ENCODE data around the gene CRYBB3. TPM values are rescaled to one million over a fixed set of nuclear protein-coding genes. Genes with fewer than 3 reads are reported as not detected.
"Not testable (repeated sequence)": the region's sequence is repeated elsewhere in the genome, so short reads cannot be mapped to it uniquely, and the experiment has no call there.

The CRYBB3 gene
- total and polyA plus RNA-seq, 8 donors, result 0.26 to 1.6 (median 0.35) TPM; not detected in 2

DNA sequence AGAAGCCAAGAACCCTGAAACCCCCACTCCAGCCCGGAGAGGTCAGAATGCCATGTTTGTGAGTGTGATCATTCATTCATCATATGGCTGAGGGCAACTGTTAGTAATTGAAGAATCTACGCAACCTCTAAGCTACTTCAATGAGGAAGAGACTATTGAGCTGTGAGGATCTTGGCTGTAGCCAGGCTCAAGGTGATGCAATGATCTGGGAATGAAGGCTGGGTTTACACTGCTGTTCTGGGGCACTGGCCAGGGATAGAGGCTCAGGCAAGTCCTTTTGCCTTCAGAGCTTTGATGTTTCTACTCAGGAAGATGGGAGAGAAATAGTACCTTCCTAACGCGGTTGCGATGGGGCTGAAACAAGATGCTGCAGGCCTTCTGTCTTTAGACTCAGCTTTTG, 32.6 kb downstream of the CRYBB3 start:
- H3K27ac ChIP-seq, result no peak overlapping the region
- no peaks in the 10 kb centered on the region for H3K4me1 ChIP-seq
- no peak overlapping the region for H3K4me3 ChIP-seq
- intact Hi-C loops (cut with DNase I), result no loop called here
- TF ChIP-seq, protein P1, sequence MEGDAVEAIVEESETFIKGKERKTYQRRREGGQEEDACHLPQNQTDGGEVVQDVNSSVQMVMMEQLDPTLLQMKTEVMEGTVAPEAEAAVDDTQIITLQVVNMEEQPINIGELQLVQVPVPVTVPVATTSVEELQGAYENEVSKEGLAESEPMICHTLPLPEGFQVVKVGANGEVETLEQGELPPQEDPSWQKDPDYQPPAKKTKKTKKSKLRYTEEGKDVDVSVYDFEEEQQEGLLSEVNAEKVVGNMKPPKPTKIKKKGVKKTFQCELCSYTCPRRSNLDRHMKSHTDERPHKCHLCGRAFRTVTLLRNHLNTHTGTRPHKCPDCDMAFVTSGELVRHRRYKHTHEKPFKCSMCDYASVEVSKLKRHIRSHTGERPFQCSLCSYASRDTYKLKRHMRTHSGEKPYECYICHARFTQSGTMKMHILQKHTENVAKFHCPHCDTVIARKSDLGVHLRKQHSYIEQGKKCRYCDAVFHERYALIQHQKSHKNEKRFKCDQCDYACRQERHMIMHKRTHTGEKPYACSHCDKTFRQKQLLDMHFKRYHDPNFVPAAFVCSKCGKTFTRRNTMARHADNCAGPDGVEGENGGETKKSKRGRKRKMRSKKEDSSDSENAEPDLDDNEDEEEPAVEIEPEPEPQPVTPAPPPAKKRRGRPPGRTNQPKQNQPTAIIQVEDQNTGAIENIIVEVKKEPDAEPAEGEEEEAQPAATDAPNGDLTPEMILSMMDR (IDR thresholded peaks at IDR 0.05), result no peak
- WGBS, 2 donors, result 58 to 82% methylated on average over 5 of the region's 5 CpGs
- ATAC-seq (no peak), FAIRE-seq (no peak), DNase-seq (no peak)
- no peaks in the 10 kb centered on the region for H3K36me3 ChIP-seq
- H3K27me3 ChIP-seq, result no peaks in the 10 kb centered on the region
- H3K9me3 ChIP-seq, result no peaks in the 10 kb centered on the region

DNA sequence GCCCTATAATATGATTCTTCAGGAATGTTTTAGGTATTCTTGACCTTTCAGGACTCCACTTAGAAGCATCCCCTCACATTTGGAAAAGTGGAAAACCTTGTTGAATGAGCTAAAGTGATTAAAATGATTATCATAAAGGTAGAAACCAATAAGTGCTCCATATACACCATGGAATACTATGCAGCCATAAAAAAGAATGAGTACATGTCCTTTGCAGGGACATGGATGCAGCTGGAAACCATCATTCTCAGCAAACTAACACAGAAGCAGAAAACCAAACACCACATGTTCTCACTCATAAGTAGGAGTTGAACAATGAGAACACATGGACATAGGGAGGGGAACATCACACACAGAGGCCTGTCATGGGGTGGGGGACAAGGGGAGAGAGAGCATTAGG, 34.0 kb downstream of the CRYBB3 start:
- intact Hi-C loops (cut with DNase I); H3K36me3 ChIP-seq; FAIRE-seq: not testable (repeated sequence)

DNA sequence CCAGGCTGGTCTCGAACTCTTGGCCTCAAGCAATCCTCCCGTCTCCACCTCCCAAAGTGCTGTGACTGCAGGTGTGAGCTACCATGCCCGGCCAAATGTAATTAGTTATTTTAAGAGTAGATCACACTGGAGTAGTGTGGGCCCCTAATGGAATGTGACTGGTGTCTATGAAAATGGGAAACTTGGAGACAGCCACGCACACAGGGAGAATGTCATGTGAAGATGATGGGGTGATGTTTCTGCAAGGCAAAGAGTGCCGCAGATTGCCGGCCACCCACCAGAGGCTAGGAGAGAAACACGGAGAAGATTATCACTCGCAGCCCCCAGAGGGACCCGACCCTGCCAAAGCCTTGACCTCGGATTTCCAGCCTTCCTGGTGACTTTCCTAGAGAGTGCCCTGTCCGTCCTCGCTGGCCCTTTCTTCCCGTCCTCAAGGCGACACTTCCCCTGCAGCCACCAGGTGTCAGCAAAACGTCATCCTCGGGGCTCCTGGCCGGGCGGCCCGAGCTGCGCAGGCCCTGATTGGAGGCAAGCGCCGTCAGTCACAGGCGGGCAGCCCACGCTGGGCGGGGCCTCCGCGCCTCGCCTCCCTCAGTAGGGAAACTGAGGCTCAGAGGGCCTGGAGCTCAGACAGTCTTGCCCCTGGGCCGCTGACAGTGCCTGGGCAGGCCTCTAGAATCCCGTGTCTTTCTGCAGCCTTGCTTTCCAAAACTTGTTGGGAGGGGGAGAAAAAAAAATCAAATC, 36.1 kb downstream of the CRYBB3 start:
- H3K4me3 ChIP-seq, result no peak overlapping the region
- H3K27me3 ChIP-seq, result no peaks in the 10 kb centered on the region
- TF ChIP-seq, protein P1 (IDR thresholded peaks at IDR 0.05), result peak; percentile 14 to 54 (median 48)
- no peaks in the 10 kb centered on the region for H3K4me1 ChIP-seq
- H3K27ac ChIP-seq, result no peak overlapping the region
- WGBS, 2 donors, result 10 to 13% methylated on average over 30 of the region's 30 CpGs
- peak; percentile 96 to 100 (median 100) for ATAC-seq
- intact Hi-C loops (cut with DNase I), result no loop called here
- DNase-seq, result peak; percentile 78 to 92 (median 86)
- H3K36me3 ChIP-seq, result no peaks in the 10 kb centered on the region
- H3K9me3 ChIP-seq, result no peaks in the 10 kb centered on the region
- FAIRE-seq, result no peak

More for the DNA sequence above, 34.0 kb downstream of the CRYBB3 start:
- not testable (repeated sequence) for H3K27ac ChIP-seq, H3K4me3 ChIP-seq, H3K4me1 ChIP-seq, DNase-seq, H3K27me3 ChIP-seq, H3K9me3 ChIP-seq, ATAC-seq

DNA sequence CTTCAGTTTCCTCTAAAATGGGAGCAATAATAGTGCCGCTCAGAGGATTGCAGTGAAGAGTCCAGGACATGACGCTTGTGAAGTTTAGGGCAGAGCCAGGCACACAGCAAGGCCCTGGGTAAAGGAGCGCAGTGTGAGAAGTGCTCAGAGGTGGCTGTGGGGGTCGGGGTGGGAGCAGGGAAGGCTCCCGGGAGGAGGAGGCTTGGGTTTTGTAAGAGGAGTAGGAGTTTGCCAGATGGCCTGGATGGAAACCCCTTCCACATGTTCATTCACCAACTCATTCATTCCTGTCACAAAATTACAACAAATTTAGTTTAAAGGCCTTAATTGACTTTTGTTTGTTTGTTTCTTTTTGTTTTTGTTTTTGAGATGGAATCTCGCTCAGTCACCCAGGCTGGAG, 36.8 kb downstream of the CRYBB3 start:
- no peaks in the 10 kb centered on the region for H3K9me3 ChIP-seq
- intact Hi-C loops (cut with DNase I), result no loop called here
- FAIRE-seq, result no peak
- ATAC-seq, result no peak
- no peak for DNase-seq
- H3K27ac ChIP-seq, result no peak overlapping the region
- TF ChIP-seq, protein P1 (IDR thresholded peaks at IDR 0.05), result no peak
- H3K4me3 ChIP-seq, result no peak overlapping the region
- no peaks in the 10 kb centered on the region for H3K4me1 ChIP-seq
- 82 to 86% methylated on average over 6 of the region's 6 CpGs for WGBS, 2 donors
- no peaks in the 10 kb centered on the region for H3K36me3 ChIP-seq
- H3K27me3 ChIP-seq, result no peaks in the 10 kb centered on the region

DNA sequence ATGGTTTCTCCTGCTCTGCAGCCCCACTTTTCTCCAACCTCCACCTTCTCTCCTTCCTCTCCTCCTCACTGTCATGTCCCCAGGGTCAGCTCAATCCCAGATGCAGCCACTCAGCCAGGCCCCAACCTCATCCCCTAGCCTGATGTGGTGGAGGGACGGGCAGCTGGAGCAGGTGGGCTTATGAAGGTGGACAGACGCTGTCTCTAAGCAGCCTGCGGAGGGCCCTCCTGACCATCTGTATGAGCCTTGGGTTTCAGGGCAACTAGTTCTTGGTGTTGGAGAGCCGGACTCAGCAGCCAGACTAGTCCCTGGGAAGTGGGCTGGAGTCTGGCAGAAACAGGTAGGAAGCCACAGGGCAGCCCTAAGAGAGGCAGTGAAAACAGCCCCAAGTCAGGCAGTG, 37.8 kb downstream of the CRYBB3 start:
- Histone ChIP-seq H3K27ac (no peak overlapping the region), H3K36me3 (no peaks in the 10 kb centered on the region), H3K4me3 (no peak overlapping the region), H3K4me1 (no peaks in the 10 kb centered on the region), H3K27me3 (no peaks in the 10 kb centered on the region), H3K9me3 (no peaks in the 10 kb centered on the region)
- ATAC-seq, result no peak
- intact Hi-C loops (cut with DNase I), result no loop called here
- TF ChIP-seq, protein P1 (IDR thresholded peaks at IDR 0.05), result no peak
- FAIRE-seq, result no peak
- no peak for DNase-seq
- 76 to 83% methylated on average over 4 of the region's 4 CpGs for WGBS, 2 donors

DNA sequence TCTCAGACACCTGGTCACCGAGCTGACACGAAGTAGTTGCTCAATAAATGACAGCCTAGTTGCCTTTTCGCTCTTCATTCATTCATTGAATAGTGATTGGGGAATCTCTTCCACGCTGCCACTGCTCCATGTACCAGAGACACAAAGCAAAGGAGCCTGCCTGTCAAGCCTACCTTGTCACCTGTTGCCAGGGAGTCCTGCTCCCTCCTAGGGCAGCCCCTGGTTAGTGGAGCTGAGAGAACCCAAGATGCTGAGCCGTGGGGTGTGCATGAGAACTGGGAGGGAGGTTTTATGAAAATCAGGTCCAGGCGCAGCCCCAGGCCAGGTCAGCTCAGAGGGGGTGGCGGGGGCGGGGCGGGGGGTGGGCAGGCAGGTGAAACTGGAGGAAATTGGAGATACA, 38.4 kb downstream of the CRYBB3 start:
- H3K4me1 ChIP-seq; H3K9me3 ChIP-seq; H3K27me3 ChIP-seq; H3K4me3 ChIP-seq; H3K36me3 ChIP-seq; ATAC-seq; H3K27ac ChIP-seq; intact Hi-C loops (cut with DNase I); FAIRE-seq; DNase-seq: not testable (repeated sequence)
- WGBS, 2 donors, result 51 to 72% methylated on average over 9 of the region's 9 CpGs

DNA sequence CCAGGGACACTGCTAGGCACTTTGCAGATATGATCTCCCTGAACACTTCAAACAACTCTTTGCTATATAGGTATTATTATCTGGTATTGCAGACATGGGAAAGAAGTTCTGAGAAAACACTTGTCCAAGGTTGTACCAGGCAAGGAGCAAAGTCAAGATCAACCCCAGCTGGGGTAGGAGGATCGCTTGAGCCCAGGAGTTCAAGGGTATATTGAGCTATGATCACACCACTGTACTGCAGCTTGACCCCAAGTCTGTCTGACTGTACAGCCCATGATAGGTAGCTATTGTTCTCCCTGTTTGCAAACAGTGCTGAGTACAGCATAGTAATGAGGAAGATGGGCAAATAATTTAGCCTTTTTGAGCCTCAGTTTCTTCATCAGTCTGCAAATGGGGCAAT, 55.5 kb downstream of the CRYBB3 start:
- H3K9me3 ChIP-seq; H3K27me3 ChIP-seq; H3K36me3 ChIP-seq; H3K27ac ChIP-seq; FAIRE-seq; DNase-seq; ATAC-seq; intact Hi-C loops (cut with DNase I); H3K4me1 ChIP-seq; H3K4me3 ChIP-seq: not testable (repeated sequence)
- 33 to 53% methylated on average over 1 of the region's 1 CpG for WGBS, 2 donors
